Measurements from ENCODE around the gene ATMIN. TPM values are rescaled to one million over a fixed set of nuclear protein-coding genes. Genes with fewer than 3 reads are reported as not detected.

Gene ATMIN
- total and polyA plus RNA-seq, 4 donors: 6.8 to 17.8 (median 12.3) TPM

DNA sequence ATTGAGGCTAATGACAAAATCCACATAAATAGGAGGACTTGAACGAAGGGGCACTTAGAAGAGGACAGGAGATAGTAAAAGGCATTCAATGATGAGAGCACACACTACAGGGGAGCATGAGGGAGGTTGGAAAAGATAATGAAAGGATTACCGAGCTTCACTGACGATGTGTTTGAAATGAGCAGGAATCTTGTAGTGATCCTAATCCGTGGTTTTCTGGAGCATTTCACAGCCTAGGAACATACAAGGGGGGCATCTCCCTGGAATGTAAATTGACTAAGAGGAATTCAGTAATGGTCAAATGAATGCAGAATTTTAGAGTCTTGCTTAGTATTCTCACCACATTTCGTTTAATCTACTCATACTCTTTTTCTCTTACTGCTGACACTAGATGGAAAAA is 5.2 kb downstream of the ATMIN start:
- Histone ChIP-seq H3K27me3 (ENCODE audit: control insufficient read depth in 4 of 4, insufficient read depth in 4 of 4, low read length in 3 of 4) (no peaks in the 10 kb centered on the region), H3K9ac (ENCODE audit: low read depth in 1 of 2, low read length in 2 of 2) (no peak overlapping the region), H3K27ac (ENCODE audit: low read depth in 1 of 2, low read length in 2 of 2) (no peak overlapping the region), H3K36me3 (ENCODE audit: control insufficient read depth in 4 of 4, insufficient read depth in 3 of 4, low read depth in 1 of 4, low read length in 3 of 4) (peaks cover 5 to 43% (median 36%) of the 10 kb centered on the region in 4 donors), H3K4me3 (ENCODE audit: low read depth in 1 of 3, low read length in 3 of 3) (no peak overlapping the region), H3K9me3 (ENCODE audit: control insufficient read depth in 4 of 4, low read length in 3 of 4) (no peaks in the 10 kb centered on the region), H3K4me1 (ENCODE audit: control insufficient read depth in 4 of 4, insufficient read depth in 4 of 4, low read length in 3 of 4) (peaks cover 8 to 12% (median 10%) of the 10 kb centered on the region in 4 donors)
- WGBS: 96% methylated on average over 5 of the region's 5 CpGs
- TF ChIP-seq HNF4G (IDR thresholded peaks at IDR 0.05) (no peak), NR2F2 (IDR thresholded peaks at IDR 0.05) (no peak), SP1 (IDR thresholded peaks at IDR 0.05) (no peak), FOXA2 (IDR thresholded peaks at IDR 0.05) (no peak)
- DNase-seq (ENCODE audit: low spot score): no peak

DNA sequence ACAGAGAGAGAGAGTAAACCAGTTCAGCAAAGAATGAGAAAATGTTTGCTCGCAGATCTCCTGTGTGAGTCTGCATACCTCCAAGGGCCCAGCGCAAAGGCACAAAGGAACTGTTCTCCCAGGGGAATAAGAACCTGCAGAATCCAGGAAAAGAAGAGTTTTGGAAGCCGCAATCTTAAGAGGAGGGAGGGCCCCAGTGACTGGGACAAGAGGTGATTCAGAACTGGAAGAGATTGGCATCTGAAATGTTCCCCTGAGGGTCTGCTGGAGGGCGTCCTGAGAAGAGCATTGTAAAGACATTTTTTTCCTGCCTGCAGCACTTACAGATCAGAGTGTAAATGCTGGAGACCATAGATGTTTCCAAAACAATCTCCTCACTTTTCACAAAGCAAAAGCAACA is 6.1 kb downstream of the ATMIN start:
- peaks cover 6 to 7% (median 7%) of the 10 kb centered on the region in 4 donors for H3K4me1 ChIP-seq (ENCODE audit: control insufficient read depth in 4 of 4, insufficient read depth in 4 of 4, low read length in 3 of 4)
- H3K9ac ChIP-seq (ENCODE audit: low read depth in 1 of 2, low read length in 2 of 2): no peak overlapping the region
- 96% methylated on average over 4 of the region's 4 CpGs for WGBS
- peaks cover 5 to 43% (median 36%) of the 10 kb centered on the region in 4 donors for H3K36me3 ChIP-seq (ENCODE audit: control insufficient read depth in 4 of 4, insufficient read depth in 3 of 4, low read depth in 1 of 4, low read length in 3 of 4)
- H3K9me3 ChIP-seq (ENCODE audit: control insufficient read depth in 4 of 4, low read length in 3 of 4): no peaks in the 10 kb centered on the region
- no peak overlapping the region for H3K27ac ChIP-seq (ENCODE audit: low read depth in 1 of 2, low read length in 2 of 2)
- DNase-seq (ENCODE audit: low spot score): no peak
- no peaks in the 10 kb centered on the region for H3K27me3 ChIP-seq (ENCODE audit: control insufficient read depth in 4 of 4, insufficient read depth in 4 of 4, low read length in 3 of 4)
- TF ChIP-seq FOXA2 (IDR thresholded peaks at IDR 0.05): no peak
- no peak for TF ChIP-seq YY1 (IDR thresholded peaks at IDR 0.05)
- TF ChIP-seq JUND (IDR thresholded peaks at IDR 0.05): no peak
- TF ChIP-seq RXRA (IDR thresholded peaks at IDR 0.05): no peak
- TF ChIP-seq, protein P1, sequence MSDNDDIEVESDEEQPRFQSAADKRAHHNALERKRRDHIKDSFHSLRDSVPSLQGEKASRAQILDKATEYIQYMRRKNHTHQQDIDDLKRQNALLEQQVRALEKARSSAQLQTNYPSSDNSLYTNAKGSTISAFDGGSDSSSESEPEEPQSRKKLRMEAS (IDR thresholded peaks at IDR 0.05): no peak
- no peak overlapping the region for H3K4me3 ChIP-seq (ENCODE audit: low read depth in 1 of 3, low read length in 3 of 3)

DNA sequence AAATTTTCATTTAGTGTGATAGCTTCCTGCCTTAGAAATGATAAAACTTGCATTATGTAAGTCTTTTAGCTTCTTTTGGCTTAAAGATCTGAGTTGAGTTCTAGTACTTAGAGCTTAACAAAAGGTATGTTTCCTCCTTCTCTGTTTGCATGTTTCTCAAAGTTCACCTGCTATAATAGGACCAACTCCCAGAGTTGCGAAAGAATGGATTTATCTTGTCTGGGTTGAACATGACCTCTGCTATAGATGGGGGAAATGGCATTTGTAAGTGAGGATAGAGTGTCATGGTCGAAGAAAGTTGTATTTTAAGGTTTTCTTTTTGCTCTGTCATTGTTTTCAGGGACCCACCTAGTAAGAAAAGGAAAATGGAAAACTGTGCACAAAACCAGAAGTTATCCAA is 7.2 kb downstream of the ATMIN start:
- H3K27ac ChIP-seq (ENCODE audit: low read depth in 1 of 2, low read length in 2 of 2): no peak overlapping the region
- H3K9me3 ChIP-seq (ENCODE audit: control insufficient read depth in 4 of 4, low read length in 3 of 4): no peaks in the 10 kb centered on the region
- 95% methylated on average over 2 of the region's 2 CpGs for WGBS
- H3K4me3 ChIP-seq (ENCODE audit: low read depth in 1 of 3, low read length in 3 of 3): no peak overlapping the region
- DNase-seq (ENCODE audit: low spot score): no peak
- no peak overlapping the region for H3K9ac ChIP-seq (ENCODE audit: low read depth in 1 of 2, low read length in 2 of 2)
- no peaks in the 10 kb centered on the region for H3K27me3 ChIP-seq (ENCODE audit: control insufficient read depth in 4 of 4, insufficient read depth in 4 of 4, low read length in 3 of 4)
- TF ChIP-seq RXRA (IDR thresholded peaks at IDR 0.05): no peak
- TF ChIP-seq, protein P2, sequence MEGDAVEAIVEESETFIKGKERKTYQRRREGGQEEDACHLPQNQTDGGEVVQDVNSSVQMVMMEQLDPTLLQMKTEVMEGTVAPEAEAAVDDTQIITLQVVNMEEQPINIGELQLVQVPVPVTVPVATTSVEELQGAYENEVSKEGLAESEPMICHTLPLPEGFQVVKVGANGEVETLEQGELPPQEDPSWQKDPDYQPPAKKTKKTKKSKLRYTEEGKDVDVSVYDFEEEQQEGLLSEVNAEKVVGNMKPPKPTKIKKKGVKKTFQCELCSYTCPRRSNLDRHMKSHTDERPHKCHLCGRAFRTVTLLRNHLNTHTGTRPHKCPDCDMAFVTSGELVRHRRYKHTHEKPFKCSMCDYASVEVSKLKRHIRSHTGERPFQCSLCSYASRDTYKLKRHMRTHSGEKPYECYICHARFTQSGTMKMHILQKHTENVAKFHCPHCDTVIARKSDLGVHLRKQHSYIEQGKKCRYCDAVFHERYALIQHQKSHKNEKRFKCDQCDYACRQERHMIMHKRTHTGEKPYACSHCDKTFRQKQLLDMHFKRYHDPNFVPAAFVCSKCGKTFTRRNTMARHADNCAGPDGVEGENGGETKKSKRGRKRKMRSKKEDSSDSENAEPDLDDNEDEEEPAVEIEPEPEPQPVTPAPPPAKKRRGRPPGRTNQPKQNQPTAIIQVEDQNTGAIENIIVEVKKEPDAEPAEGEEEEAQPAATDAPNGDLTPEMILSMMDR (IDR thresholded peaks at IDR 0.05; ENCODE audit: low read depth, low read length, missing input control): no peak
- TF ChIP-seq, protein P3, sequence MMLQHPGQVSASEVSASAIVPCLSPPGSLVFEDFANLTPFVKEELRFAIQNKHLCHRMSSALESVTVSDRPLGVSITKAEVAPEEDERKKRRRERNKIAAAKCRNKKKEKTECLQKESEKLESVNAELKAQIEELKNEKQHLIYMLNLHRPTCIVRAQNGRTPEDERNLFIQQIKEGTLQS (IDR thresholded peaks at IDR 0.05): no peak
- TF ChIP-seq, protein P1 (IDR thresholded peaks at IDR 0.05): no peak
- no peaks in the 10 kb centered on the region for H3K4me1 ChIP-seq (ENCODE audit: control insufficient read depth in 4 of 4, insufficient read depth in 4 of 4, low read length in 3 of 4)
- H3K36me3 ChIP-seq (ENCODE audit: control insufficient read depth in 4 of 4, insufficient read depth in 3 of 4, low read depth in 1 of 4, low read length in 3 of 4): peaks cover 5 to 43% (median 36%) of the 10 kb centered on the region in 4 donors

DNA sequence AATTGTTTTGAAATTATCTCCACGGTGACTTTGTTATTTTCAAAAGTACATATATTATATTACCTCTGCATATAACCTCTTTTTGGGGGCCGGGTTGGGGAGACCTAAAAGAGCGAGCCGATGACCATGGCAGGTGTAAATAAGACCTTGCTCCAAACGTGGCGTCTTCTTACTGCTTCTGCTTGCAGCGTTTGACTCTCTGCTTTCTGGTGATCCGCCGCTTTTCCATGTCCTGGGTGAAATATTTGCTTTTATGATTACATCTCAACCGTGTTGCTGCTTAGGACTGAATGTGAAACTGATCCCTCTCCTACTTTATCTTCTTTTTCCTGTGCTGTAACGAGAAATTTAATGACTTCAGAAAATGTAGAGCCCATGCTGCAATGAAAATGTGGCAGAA is 18.1 kb downstream of the ATMIN start:
- no peaks in the 10 kb centered on the region for H3K27me3 ChIP-seq (ENCODE audit: control insufficient read depth in 4 of 4, insufficient read depth in 4 of 4, low read length in 3 of 4)
- H3K9me3 ChIP-seq (ENCODE audit: control insufficient read depth in 4 of 4, low read length in 3 of 4): no peaks in the 10 kb centered on the region
- WGBS: 88% methylated on average over 11 of the region's 11 CpGs
- no peak for TF ChIP-seq HNF4A (conservative IDR thresholded peaks at IDR 0.05)
- TF ChIP-seq, protein P3 (IDR thresholded peaks at IDR 0.05): no peak
- H3K9ac ChIP-seq (ENCODE audit: low read depth in 1 of 2, low read length in 2 of 2): no peak overlapping the region
- H3K27ac ChIP-seq (ENCODE audit: low read depth in 1 of 2, low read length in 2 of 2): no peak overlapping the region
- no peaks in the 10 kb centered on the region for H3K4me1 ChIP-seq (ENCODE audit: control insufficient read depth in 4 of 4, insufficient read depth in 4 of 4, low read length in 3 of 4)
- no peak for DNase-seq (ENCODE audit: low spot score)
- no peak overlapping the region for H3K4me3 ChIP-seq (ENCODE audit: low read depth in 1 of 3, low read length in 3 of 3)
- H3K36me3 ChIP-seq (ENCODE audit: control insufficient read depth in 4 of 4, insufficient read depth in 3 of 4, low read depth in 1 of 4, low read length in 3 of 4): no peaks in the 10 kb centered on the region

All from liver (tissue), 9 donors.